Measurements from ENCODE around the gene OR5A1.

The OR5A1 gene

DNA sequence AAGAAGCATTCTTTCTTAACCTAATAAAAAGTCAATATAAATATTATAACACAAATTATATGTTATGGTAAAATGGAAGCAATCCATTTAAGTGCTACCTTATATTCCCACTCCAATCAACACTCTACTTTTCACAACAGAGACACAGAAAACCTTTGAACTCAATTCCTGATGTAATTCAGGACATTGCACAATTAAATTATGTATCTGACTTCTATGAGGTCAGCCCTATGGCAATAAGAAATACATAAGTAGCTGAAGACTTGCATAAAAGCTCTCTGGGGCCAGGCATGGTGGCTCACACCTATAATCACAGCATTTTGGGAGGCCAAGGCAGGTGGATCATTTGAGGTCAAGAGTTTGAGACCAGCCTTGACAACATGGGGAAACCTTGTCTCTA lies 43.6 kb downstream of the OR5A1 start:
- no peak for DNase-seq (ENCODE audit: low read depth)

DNA sequence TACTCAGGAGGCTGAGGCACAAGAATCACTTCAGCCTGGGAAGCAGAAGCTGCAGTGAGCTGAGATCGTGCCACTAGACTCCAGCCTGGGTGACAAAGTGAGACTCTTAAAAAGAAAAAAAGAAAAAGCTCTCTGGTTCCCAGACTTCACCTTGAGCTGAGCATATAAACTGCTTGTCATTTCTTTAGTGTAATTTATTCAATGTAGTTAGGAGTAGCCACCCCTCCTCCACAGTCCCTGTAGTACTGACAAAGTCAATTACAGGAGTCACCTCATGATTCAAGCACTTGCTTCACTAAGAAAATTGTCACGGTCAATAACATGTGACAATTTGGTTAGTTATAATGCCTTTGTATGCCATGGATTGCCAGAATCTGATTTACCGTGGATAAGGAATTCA lies 44.1 kb downstream of the OR5A1 start:
- DNase-seq (ENCODE audit: low read depth), result no peak
